Smooth muscle cell (in vitro differentiated cells): ENCODE data around the gene SMIM30. TPM values are rescaled to one million over a fixed set of nuclear protein-coding genes. Genes with fewer than 3 reads are reported as not detected.

Experiments
- DNase-seq: peaks from one replicate; lab custom pipeline; 2025; ENCODE audit not compliant: unreplicated experiment; lab: John Stamatoyannopoulos, UW
- H2AFZ ChIP-seq: fragments of 200-600 bp; sonication (generic); 2 replicates; pipeline ENCODE4 v1.6.0; 2016; ENCODE audit warnings: antibody characterized with exemption, low read depth, mild to moderate bottlenecking
- H3F3A ChIP-seq: fragments of 200-600 bp; sonication (generic); 2 replicates; pipeline ENCODE4 v1.6.0; 2017; ENCODE audit warnings: antibody characterized with exemption, low read depth
- H3K27ac ChIP-seq: fragments of 200-600 bp; sonication (generic); 2 replicates; pipeline ENCODE4 v1.5.1; 2016; ENCODE audit warnings: low read depth, mild to moderate bottlenecking
- H3K27me3 ChIP-seq: fragments of 200-600 bp; sonication (generic); 2 replicates; pipeline ENCODE4 v1.6.1; 2016; ENCODE audit warnings: low read depth, mild to moderate bottlenecking
- H3K36me3 ChIP-seq: fragments of 200-600 bp; sonication (generic); 2 replicates; pipeline ENCODE4 v1.5.1; 2016; ENCODE audit warnings: low read depth
- H3K4me1 ChIP-seq: fragments of 200-600 bp; sonication (generic); 2 replicates; pipeline ENCODE4 v1.5.1; 2016; ENCODE audit warnings: low read depth
- H3K4me2 ChIP-seq: fragments of 200-600 bp; sonication (generic); 2 replicates; pipeline ENCODE4 v1.6.0; 2016; ENCODE audit warnings: mild to moderate bottlenecking
- H3K4me3 ChIP-seq: fragments of 200-600 bp; sonication (generic); 2 replicates; pipeline ENCODE4 v1.5.1; 2016; ENCODE audit warnings: mild to moderate bottlenecking
- H3K79me2 ChIP-seq: fragments of 200-600 bp; sonication (generic); 2 replicates; pipeline ENCODE4 v1.6.0; 2016; ENCODE audit warnings: low read depth, mild to moderate bottlenecking
- H3K9ac ChIP-seq: fragments of 200-600 bp; sonication (generic); 2 replicates; pipeline ENCODE4 v1.6.0; 2016; ENCODE audit warnings: low read depth
- H3K9me3 ChIP-seq: fragments of 200-600 bp; sonication (generic); replicated peaks from 2 replicates; pipeline ENCODE4 v1.5.1; 2016; ENCODE audit warnings: low read depth
- H4K20me1 ChIP-seq: fragments of 200-600 bp; sonication (generic); 2 replicates; pipeline ENCODE4 v1.6.0; 2016; ENCODE audit warnings: low read depth
- CTCF ChIP-seq: fragments of 200-600 bp; sonication (generic); IDR thresholded peaks from 2 replicates; pipeline ENCODE4 v1.5.1; 2017; ENCODE audit warnings: borderline replicate concordance, mild to moderate bottlenecking, antibody characterized with exemption; ENCODE audit not compliant: insufficient read depth, poor library complexity, severe bottlenecking
- WGBS: methylation state at CpG from one replicate; pipeline ENCODE4 v1.1.7; 2016; ENCODE audit warnings: low lambda C conversion rate; 5-methylcytosine and 5-hydroxymethylcytosine counted together
- polyA plus RNA-seq: library from polyadenylated mRNA; unstranded; fragments of >200 nt; fragmentation: Nextera tagmentation; extraction: Ambion mirVana; gene quantifications from 2 replicates; pipeline ENCODE4 v1.2.1, GENCODE V29; 2016
- total RNA-seq: library from RNA; depleted of rRNA; stranded (reverse); fragments of >200 nt; gene quantifications from 2 replicates; pipeline ENCODE4 v1.2.3, GENCODE V29; 2014

SMIM30 gene
- total and polyA plus RNA-seq, 2 experiments from 2014 or later: 72.2 to 118 TPM

DNA sequence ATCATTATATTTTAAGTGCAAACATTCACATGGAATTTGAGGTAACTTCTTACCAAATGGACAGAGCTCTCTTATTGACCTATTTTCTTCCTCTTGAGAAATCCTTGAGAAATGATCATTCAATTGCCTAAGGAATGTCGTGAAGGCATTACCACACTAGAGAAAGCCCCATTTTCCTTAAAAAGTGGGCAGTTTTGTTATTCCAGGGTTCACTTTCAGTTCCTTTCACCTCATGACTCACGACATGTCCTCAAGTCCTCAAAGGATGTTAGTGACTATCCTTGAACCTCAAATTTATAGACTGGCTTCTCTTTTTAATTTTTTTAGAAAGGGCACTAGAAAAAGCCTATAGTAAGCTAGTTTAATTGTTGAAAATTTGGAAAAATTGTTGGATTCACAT, 40.4 kb upstream of the SMIM30 start:
- H3K9me3 ChIP-seq: no peaks in the 10 kb centered on the region
- no peaks in the 10 kb centered on the region for H3F3A ChIP-seq
- no peaks in the 10 kb centered on the region for H4K20me1 ChIP-seq
- H3K4me2 ChIP-seq: no peak overlapping the region
- H3K4me3 ChIP-seq: no peak overlapping the region
- DNase-seq: no peak
- TF ChIP-seq CTCF: no peak
- no peaks in the 10 kb centered on the region for H3K4me1 ChIP-seq
- no peak overlapping the region for H3K27ac ChIP-seq
- WGBS: 74% methylated on average over 2 of the region's 2 CpGs
- H3K36me3 ChIP-seq: no peaks in the 10 kb centered on the region
- no peak overlapping the region for H2AFZ ChIP-seq
- no peaks in the 10 kb centered on the region for H3K27me3 ChIP-seq
- H3K9ac ChIP-seq: no peak overlapping the region
- H3K79me2 ChIP-seq: no peaks in the 10 kb centered on the region

DNA sequence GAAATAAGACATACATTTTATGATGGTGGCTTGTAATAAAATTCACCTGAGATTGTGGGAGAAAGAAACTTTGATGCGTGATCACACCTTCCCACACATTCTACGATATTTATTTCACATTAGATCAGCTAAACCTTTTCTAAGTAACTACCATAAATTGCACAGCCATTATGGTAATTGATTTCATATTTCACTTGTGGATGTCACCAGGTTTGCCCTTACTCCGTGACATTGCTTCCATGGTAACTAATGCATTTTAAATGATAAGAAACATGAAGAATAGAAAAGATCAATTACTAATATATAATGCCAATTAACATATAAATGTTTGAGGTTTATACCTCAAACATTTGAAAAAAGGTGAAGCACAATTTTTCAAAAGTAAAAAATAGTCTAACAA, 35.8 kb upstream of the SMIM30 start:
- H3K79me2 ChIP-seq: no peaks in the 10 kb centered on the region
- no peaks in the 10 kb centered on the region for H3K4me1 ChIP-seq
- no peaks in the 10 kb centered on the region for H3F3A ChIP-seq
- DNase-seq: no peak
- WGBS: 91% methylated on average over 3 of the region's 3 CpGs
- no peak overlapping the region for H2AFZ ChIP-seq
- no peaks in the 10 kb centered on the region for H3K36me3 ChIP-seq
- H3K9ac ChIP-seq: no peak overlapping the region
- H3K27me3 ChIP-seq: no peaks in the 10 kb centered on the region
- no peak overlapping the region for H3K27ac ChIP-seq
- no peak overlapping the region for H3K4me2 ChIP-seq
- no peaks in the 10 kb centered on the region for H3K9me3 ChIP-seq
- H4K20me1 ChIP-seq: no peaks in the 10 kb centered on the region
- TF ChIP-seq CTCF: no peak
- no peak overlapping the region for H3K4me3 ChIP-seq

GRCh38 chr7:113144817-113145216, 26.5 kb upstream of the SMIM30 start:
- Histone ChIP-seq H3K79me2 (no peaks in the 10 kb centered on the region), H3K4me2 (no peak overlapping the region), H2AFZ (no peak overlapping the region), H3F3A (no peaks in the 10 kb centered on the region), H3K36me3 (no peaks in the 10 kb centered on the region), H3K27ac (no peak overlapping the region), H4K20me1 (no peaks in the 10 kb centered on the region), H3K4me3 (no peak overlapping the region), H3K4me1 (no peaks in the 10 kb centered on the region), H3K9me3 (no peaks in the 10 kb centered on the region), H3K9ac (no peak overlapping the region), H3K27me3 (no peaks in the 10 kb centered on the region)
- no peak for TF ChIP-seq CTCF
- WGBS: 65% methylated on average over 1 of the region's 1 CpG
- DNase-seq: no peak

GRCh38 chr7:113143486-113144257, 25.3 kb upstream of the SMIM30 start:
- no peaks in the 10 kb centered on the region for H3F3A ChIP-seq
- no peaks in the 10 kb centered on the region for H3K36me3 ChIP-seq
- no peak overlapping the region for H2AFZ ChIP-seq
- no peaks in the 10 kb centered on the region for H3K27me3 ChIP-seq
- H3K4me1 ChIP-seq: no peaks in the 10 kb centered on the region
- H3K79me2 ChIP-seq: no peaks in the 10 kb centered on the region
- no peaks in the 10 kb centered on the region for H3K9me3 ChIP-seq
- H3K4me3 ChIP-seq: no peak overlapping the region
- H3K27ac ChIP-seq: no peak overlapping the region
- 77% methylated on average over 2 of the region's 2 CpGs for WGBS
- no peaks in the 10 kb centered on the region for H4K20me1 ChIP-seq
- no peak for DNase-seq
- no peak overlapping the region for H3K9ac ChIP-seq
- H3K4me2 ChIP-seq: no peak overlapping the region
- TF ChIP-seq CTCF: no peak
